HUES6 (cell line): ENCODE results near the gene AMPH.

Source experiments
- H3K27ac ChIP-seq: 2 replicates; pipeline ENCODE4 v1.7.0; 2013; ENCODE audit warnings: low read depth, mild to moderate bottlenecking, low read length, inconsistent platforms
- H3K27me3 ChIP-seq: 2 replicates; pipeline ENCODE4 v1.6.1; 2013; ENCODE audit warnings: low read length; ENCODE audit not compliant: control insufficient read depth, insufficient read depth
- H3K36me3 ChIP-seq: 2 replicates; pipeline ENCODE4 v1.6.1; 2013; ENCODE audit warnings: low read length; ENCODE audit not compliant: control insufficient read depth, insufficient read depth
- H3K4me1 ChIP-seq: 2 replicates; pipeline ENCODE4 v1.6.1; 2013; ENCODE audit warnings: low read length; ENCODE audit not compliant: control insufficient read depth, insufficient read depth
- H3K4me3 ChIP-seq: 2 replicates; pipeline ENCODE4 v1.5.1; 2013; ENCODE audit warnings: low read depth, low read length
- H3K9ac ChIP-seq: one replicate; pipeline ENCODE4 v1.6.1; 2013; ENCODE audit warnings: mild to moderate bottlenecking, low read length
- H3K9me3 ChIP-seq: 2 replicates; pipeline ENCODE4 v1.6.1; 2013; ENCODE audit warnings: low read depth, low read length; ENCODE audit not compliant: control insufficient read depth, insufficient read depth

The AMPH gene

DNA sequence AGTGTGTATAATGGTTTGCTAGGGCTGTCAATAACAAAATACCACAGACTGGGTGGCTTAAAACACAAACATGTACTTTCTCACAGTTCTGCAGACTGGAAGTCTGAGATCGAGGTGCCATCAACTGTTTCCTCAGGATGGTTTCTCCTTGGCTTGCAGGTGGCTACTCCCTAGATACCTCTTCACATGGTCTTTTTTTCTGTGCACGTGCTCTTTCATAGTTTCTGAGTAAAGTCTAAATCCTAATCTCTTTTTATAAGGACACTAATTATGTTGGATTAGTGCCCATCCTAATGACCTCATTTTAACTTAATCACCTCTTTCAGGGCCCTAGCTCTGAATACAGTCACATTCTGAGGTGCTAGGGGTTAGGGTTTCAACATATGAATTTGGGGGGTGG lies 65.9 kb downstream of the AMPH start:
- no peak overlapping the region for H3K9ac ChIP-seq

GRCh38 chr7:38563741-38564140 lies 67.4 kb downstream of the AMPH start:
- Histone ChIP-seq H3K27me3 (no peaks in the 10 kb centered on the region), H3K9ac (no peak overlapping the region), H3K4me1 (no peaks in the 10 kb centered on the region), H3K4me3 (no peak overlapping the region), H3K9me3 (no peaks in the 10 kb centered on the region), H3K36me3 (no peaks in the 10 kb centered on the region), H3K27ac (no peak overlapping the region)

More for the DNA sequence above, 65.9 kb downstream of the AMPH start:
- no peaks in the 10 kb centered on the region for H3K27me3 ChIP-seq
- no peaks in the 10 kb centered on the region for H3K9me3 ChIP-seq
- no peaks in the 10 kb centered on the region for H3K36me3 ChIP-seq
- no peak overlapping the region for H3K4me3 ChIP-seq
- no peak overlapping the region for H3K27ac ChIP-seq
- no peaks in the 10 kb centered on the region for H3K4me1 ChIP-seq

- Histone ChIP-seq H3K4me1 (no peaks in the 10 kb centered on the region), H3K27me3 (no peaks in the 10 kb centered on the region), H3K9me3 (no peaks in the 10 kb centered on the region), H3K9ac (no peak overlapping the region), H3K27ac (no peak overlapping the region), H3K36me3 (no peaks in the 10 kb centered on the region), H3K4me3 (no peak overlapping the region)
Measured at GRCh38 chr7:38561166-38561565, 70.0 kb downstream of the AMPH start.

DNA sequence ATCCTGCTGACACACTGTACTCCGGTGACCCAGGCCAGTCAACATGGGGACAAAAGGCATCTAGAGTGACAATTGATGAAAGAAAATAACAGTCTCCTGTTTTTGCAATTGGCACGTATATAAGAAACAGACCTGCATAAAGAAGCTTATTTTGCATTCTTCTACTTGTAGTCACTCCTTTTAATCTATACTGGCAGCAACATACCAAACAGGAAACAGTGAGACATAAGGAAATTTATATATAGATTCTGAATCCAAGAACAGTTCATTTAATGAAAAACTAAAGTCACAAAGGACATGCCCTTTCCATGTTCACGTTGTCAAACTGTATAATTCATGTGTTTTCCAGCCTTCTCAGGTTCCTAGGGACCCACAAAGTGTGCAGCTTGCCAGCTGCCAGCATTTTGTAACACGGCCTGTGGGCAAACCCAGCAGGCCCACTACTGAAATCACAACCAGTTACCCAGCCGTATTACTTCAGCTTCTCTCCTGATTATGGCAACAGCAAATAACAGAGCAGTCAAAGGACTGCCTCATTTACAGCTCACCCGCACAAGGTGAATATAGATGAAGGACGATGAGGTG lies 72.3 kb downstream of the AMPH start:
- H3K9ac ChIP-seq = no peak overlapping the region

DNA sequence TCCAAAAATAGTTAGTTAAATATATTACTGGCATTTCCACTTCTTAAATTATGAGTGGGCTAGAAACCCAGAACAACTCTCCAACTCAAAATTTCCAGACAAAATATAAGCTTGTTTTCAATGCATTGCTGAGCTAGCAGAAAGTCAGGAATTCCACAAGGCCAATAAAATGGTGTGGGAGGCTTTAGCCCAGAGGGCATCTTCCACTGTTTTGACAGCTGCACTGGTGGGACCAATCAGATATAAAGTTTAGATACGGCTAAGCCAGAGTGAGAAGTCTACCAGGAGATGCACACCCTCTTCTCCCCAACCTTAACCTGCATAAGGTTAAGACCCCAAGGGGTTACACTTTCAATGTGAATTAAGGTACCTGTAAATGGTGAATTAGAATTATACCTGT lies 76.6 kb downstream of the AMPH start:
- no peaks in the 10 kb centered on the region for H3K9me3 ChIP-seq
- H3K27ac ChIP-seq = no peak overlapping the region
- no peak overlapping the region for H3K9ac ChIP-seq
- H3K36me3 ChIP-seq = no peaks in the 10 kb centered on the region
- no peaks in the 10 kb centered on the region for H3K27me3 ChIP-seq
- no peaks in the 10 kb centered on the region for H3K4me1 ChIP-seq
- H3K4me3 ChIP-seq = no peak overlapping the region

More for the DNA sequence above, 72.3 kb downstream of the AMPH start:
- H3K9me3 ChIP-seq = no peaks in the 10 kb centered on the region
- no peaks in the 10 kb centered on the region for H3K36me3 ChIP-seq
- no peak overlapping the region for H3K4me3 ChIP-seq
- no peaks in the 10 kb centered on the region for H3K27me3 ChIP-seq
- no peak overlapping the region for H3K27ac ChIP-seq
- H3K4me1 ChIP-seq = no peaks in the 10 kb centered on the region

- Histone ChIP-seq H3K9me3 (no peaks in the 10 kb centered on the region), H3K36me3 (no peaks in the 10 kb centered on the region), H3K27ac (no peak overlapping the region), H3K9ac (no peak overlapping the region), H3K4me1 (no peaks in the 10 kb centered on the region), H3K27me3 (no peaks in the 10 kb centered on the region; the same call in 1 of the 2 replicates), H3K4me3 (no peak overlapping the region)
Measured at GRCh38 chr7:38550836-38551235, 80.3 kb downstream of the AMPH start.

DNA sequence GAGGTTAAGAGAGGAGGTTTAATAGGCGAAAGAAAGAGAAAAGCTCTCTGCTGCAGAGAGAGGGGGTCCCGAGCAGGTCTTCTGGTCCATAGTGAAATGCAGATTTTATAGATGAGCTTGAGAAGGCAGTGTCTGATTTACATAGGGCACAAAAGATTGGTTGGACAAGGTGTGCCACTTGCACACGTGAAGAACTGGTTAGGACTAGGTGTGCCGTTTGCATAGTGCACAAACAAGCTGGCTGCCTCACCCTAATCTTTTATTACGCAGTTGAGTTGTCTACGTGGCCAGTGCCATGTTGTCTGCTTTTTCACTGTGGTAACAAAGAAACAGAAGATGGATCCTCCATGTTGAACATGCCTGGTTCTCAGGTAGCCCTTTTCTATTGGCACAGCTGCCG lies 82.6 kb downstream of the AMPH start:
- H3K9ac ChIP-seq = no peak overlapping the region
- H3K4me1 ChIP-seq = no peaks in the 10 kb centered on the region
- H3K4me3 ChIP-seq = no peak overlapping the region
- no peak overlapping the region for H3K27ac ChIP-seq
- no peaks in the 10 kb centered on the region for H3K9me3 ChIP-seq
- H3K36me3 ChIP-seq = no peaks in the 10 kb centered on the region
- no peaks in the 10 kb centered on the region; the same call in 1 of the 2 replicates for H3K27me3 ChIP-seq

DNA sequence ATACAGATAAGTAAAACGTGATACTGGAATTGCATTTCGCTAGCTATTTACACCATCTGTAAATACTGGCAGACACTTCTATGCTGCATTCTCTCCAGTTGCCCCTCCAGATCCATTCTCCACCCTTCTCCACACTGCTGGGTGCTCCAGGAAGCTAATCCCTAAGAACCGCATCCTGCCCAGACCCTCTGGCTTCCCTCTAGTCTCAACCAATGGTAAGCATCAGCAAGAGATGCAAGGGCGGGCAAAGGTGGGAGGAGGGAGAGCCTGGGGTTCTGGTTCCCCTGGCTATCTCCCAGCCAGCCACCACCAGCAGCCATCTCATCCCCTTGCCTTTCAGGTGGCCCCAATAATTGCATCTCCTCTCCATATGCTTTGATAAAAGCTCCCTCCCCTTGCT lies 84.4 kb downstream of the AMPH start:
- no peaks in the 10 kb centered on the region; the same call in 1 of the 2 replicates for H3K27me3 ChIP-seq
- H3K9me3 ChIP-seq = no peaks in the 10 kb centered on the region
- H3K4me1 ChIP-seq = no peaks in the 10 kb centered on the region
- H3K4me3 ChIP-seq = no peak overlapping the region
- H3K9ac ChIP-seq = no peak overlapping the region
- no peaks in the 10 kb centered on the region for H3K36me3 ChIP-seq
- H3K27ac ChIP-seq = no peak overlapping the region

- Histone ChIP-seq H3K4me1 (no peaks in the 10 kb centered on the region), H3K27me3 (no peaks in the 10 kb centered on the region; the same call in 1 of the 2 replicates), H3K9me3 (no peaks in the 10 kb centered on the region), H3K4me3 (no peak overlapping the region), H3K27ac (no peak overlapping the region), H3K36me3 (no peaks in the 10 kb centered on the region), H3K9ac (no peak overlapping the region)
Measured at GRCh38 chr7:38545977-38546376, 85.2 kb downstream of the AMPH start.

DNA sequence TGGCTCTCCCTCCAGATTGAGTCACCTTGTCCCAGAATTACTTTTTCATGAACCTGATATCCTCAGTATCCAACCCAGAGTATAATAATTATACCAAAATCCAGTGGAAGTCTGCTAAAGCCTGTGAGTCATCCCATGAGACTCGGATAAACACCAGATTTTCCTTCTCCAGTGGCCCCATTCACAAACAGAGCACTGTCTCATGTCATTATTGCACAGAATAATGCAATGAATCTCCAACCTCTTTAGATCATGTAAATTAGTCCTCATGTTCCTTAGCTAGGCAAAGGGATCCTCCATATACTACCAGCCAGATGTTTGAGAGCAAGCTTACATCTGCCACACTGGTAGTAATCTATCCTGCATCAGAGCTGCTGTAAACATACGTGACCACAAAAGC lies 89.0 kb downstream of the AMPH start:
- no peak overlapping the region for H3K27ac ChIP-seq
- H3K27me3 ChIP-seq = no peaks in the 10 kb centered on the region
- H3K4me1 ChIP-seq = peaks cover 9% of the 10 kb centered on the region
- H3K36me3 ChIP-seq = no peaks in the 10 kb centered on the region
- no peak overlapping the region for H3K9ac ChIP-seq
- no peak overlapping the region for H3K4me3 ChIP-seq
- H3K9me3 ChIP-seq = no peaks in the 10 kb centered on the region

- Histone ChIP-seq H3K9ac (no peak overlapping the region), H3K4me3 (no peak overlapping the region), H3K4me1 (peaks cover 9% of the 10 kb centered on the region), H3K27ac (no peak overlapping the region), H3K27me3 (no peaks in the 10 kb centered on the region), H3K36me3 (no peaks in the 10 kb centered on the region), H3K9me3 (no peaks in the 10 kb centered on the region)
Measured at GRCh38 chr7:38541440-38541839, 89.7 kb downstream of the AMPH start.
